HEK293T (cell line): ENCODE data around the gene TCF25.
"Not testable (repeated sequence)": the region's sequence is repeated elsewhere in the genome, so short reads cannot be mapped to it uniquely, and the experiment has no call there.

ENCODE experiments used
- CTCF ChIA-PET: fragments of 350-600 bp; formaldehyde crosslinking; extraction: SDS; loops from one replicate; lab custom pipeline; 2021; ENCODE audit warnings: antibody characterized with exemption, inconsistent platforms; lab: Yijun Ruan, JAX
- POLR2A ChIA-PET: fragments of 350-600 bp; formaldehyde crosslinking; extraction: SDS; loops from one replicate; lab custom pipeline; 2020; ENCODE audit warnings: antibody characterized with exemption, inconsistent platforms; lab: Yijun Ruan, JAX
- DNase-seq: peaks from one replicate; pipeline ENCODE4 v3.0.0; 2012; ENCODE audit warnings: mixed read lengths; ENCODE audit errors: extremely low spot score
- ARNT ChIP-seq: fragments of 450-650 bp; IDR thresholded peaks from 2 replicates; pipeline ENCODE4 v1.6.1; 2017; ENCODE audit warnings: mild to moderate bottlenecking
- BHLHE40 ChIP-seq: fragments of 450-650 bp; IDR thresholded peaks from 2 replicates; pipeline ENCODE4 v1.6.1; 2016; ENCODE audit warnings: mild to moderate bottlenecking, moderate library complexity, borderline replicate concordance
- CTBP1 ChIP-seq: fragments of 450-650 bp; IDR thresholded peaks from 2 replicates; pipeline ENCODE4 v1.6.1; 2016; ENCODE audit warnings: borderline replicate concordance
- ELF4 ChIP-seq: fragments of 450-650 bp; IDR thresholded peaks from 2 replicates; pipeline ENCODE4 v1.6.1; 2017; ENCODE audit warnings: antibody characterized with exemption
- FOXA1 ChIP-seq: fragments of 450-650 bp; IDR thresholded peaks from 2 replicates; pipeline ENCODE4 v1.6.1; 2016; ENCODE audit warnings: mild to moderate bottlenecking
- FOXK2 ChIP-seq: fragments of 450-650 bp; IDR thresholded peaks from 2 replicates; pipeline ENCODE4 v1.6.1; 2016; ENCODE audit warnings: mild to moderate bottlenecking
- FOXM1 ChIP-seq: fragments of 450-650 bp; IDR thresholded peaks from 2 replicates; pipeline ENCODE4 v1.6.1; 2017; ENCODE audit warnings: mild to moderate bottlenecking, borderline replicate concordance
- HDGF ChIP-seq: fragments of 450-650 bp; IDR thresholded peaks from 2 replicates; pipeline ENCODE4 v1.6.1; 2017; ENCODE audit warnings: antibody characterized with exemption, borderline replicate concordance
- L3MBTL2 ChIP-seq: fragments of 450-650 bp; conservative IDR thresholded peaks from 2 replicates; pipeline ENCODE4 v1.6.1; 2016; ENCODE audit warnings: mild to moderate bottlenecking
- LEF1 ChIP-seq: fragments of 450-650 bp; IDR thresholded peaks from 2 replicates; pipeline ENCODE4 v1.6.1; 2017; ENCODE audit warnings: mild to moderate bottlenecking, borderline replicate concordance
- NFRKB ChIP-seq: fragments of 450-650 bp; IDR thresholded peaks from 2 replicates; pipeline ENCODE4 v1.6.1; 2016; ENCODE audit warnings: mild to moderate bottlenecking, moderate library complexity
- SP1 ChIP-seq: fragments of 450-650 bp; IDR thresholded peaks from 2 replicates; pipeline ENCODE4 v1.6.1; 2017
- SUZ12 ChIP-seq: fragments of 450-650 bp; IDR thresholded peaks from 2 replicates; pipeline ENCODE4 v1.6.1; 2016; ENCODE audit warnings: mild to moderate bottlenecking
- TARDBP ChIP-seq: fragments of 450-650 bp; IDR thresholded peaks from 2 replicates; pipeline ENCODE4 v1.6.1; 2016
- ZNF384 ChIP-seq: fragments of 450-650 bp; IDR thresholded peaks from 2 replicates; pipeline ENCODE4 v1.6.1; 2016
- TF ChIP-seq, protein P1 (sequence below): fragments of 450-650 bp; IDR thresholded peaks from 2 replicates; pipeline ENCODE4 v1.6.1; 2016

TCF25 gene

GRCh38 chr16:89912627-89913026, 39.2 kb downstream of the TCF25 start:
- TF ChIP-seq ELF4 (no peak), BHLHE40 (no peak), L3MBTL2 (no peak), LEF1 (no peak), ARNT (no peak)
- TF ChIP-seq, protein P1, sequence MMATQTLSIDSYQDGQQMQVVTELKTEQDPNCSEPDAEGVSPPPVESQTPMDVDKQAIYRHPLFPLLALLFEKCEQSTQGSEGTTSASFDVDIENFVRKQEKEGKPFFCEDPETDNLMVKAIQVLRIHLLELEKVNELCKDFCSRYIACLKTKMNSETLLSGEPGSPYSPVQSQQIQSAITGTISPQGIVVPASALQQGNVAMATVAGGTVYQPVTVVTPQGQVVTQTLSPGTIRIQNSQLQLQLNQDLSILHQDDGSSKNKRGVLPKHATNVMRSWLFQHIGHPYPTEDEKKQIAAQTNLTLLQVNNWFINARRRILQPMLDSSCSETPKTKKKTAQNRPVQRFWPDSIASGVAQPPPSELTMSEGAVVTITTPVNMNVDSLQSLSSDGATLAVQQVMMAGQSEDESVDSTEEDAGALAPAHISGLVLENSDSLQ: no peak
- CTCF ChIA-PET: no interaction called here
- POLR2A ChIA-PET: interaction anchor here (1.0 kb wide), 1 partner anchor 39 kb away, joined by 3 read pairs; the partner anchor contains the start of gene TCF25
- DNase-seq: no peak

DNA sequence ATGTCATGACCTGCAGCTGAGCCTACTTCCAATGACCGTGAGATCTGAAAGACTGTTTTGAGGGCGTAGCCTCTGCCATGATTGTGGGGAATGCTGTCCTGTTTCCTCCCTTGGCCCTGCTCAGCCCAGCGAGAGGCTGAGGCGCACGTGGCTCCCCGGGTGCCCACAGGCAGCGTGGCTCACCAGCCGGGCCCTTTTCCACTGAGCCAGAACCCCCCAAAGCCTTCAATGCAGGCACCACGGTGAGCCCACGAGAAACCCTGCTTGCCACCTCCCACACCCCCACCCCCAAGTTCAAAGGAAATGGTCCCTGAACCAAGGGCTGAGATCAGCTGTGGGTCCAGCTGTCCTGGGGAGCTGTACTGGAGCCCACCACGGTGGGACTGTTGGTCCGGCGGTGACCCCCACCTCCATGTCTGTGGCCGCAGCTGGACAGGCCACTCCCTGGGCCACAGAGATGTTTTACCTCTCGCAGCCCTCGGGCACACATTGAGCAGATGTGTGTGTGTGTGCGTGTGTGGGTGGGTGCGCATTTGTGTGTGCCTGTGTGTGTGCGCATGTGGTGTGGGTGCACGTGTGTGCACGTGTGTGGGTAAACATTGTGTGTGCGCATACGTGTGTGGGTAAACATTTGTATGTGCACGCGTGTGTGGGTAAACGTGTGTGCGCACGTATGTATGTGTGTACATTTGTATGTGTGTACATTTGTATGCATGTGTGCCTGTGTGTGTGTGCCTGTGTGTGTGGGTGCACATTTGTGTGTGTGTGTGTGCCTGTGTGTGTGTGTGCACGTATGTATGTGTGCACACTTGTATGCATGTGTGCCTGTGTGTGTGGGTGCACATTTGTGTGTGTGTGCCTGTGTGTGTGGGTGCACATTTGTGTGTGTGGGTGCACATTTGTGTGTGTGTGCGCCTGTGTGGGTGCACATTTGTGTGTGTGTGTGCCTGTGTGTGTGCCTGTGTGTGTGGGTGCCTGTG, 40.3 kb downstream of the TCF25 start:
- ChIA-PET POLR2A (no interaction called here), CTCF (no interaction called here)
- no peak for DNase-seq
- TF ChIP-seq FOXA1 (no peak), TARDBP (peak; percentile 94), ZNF384 (no peak), ELF4 (no peak)

DNA sequence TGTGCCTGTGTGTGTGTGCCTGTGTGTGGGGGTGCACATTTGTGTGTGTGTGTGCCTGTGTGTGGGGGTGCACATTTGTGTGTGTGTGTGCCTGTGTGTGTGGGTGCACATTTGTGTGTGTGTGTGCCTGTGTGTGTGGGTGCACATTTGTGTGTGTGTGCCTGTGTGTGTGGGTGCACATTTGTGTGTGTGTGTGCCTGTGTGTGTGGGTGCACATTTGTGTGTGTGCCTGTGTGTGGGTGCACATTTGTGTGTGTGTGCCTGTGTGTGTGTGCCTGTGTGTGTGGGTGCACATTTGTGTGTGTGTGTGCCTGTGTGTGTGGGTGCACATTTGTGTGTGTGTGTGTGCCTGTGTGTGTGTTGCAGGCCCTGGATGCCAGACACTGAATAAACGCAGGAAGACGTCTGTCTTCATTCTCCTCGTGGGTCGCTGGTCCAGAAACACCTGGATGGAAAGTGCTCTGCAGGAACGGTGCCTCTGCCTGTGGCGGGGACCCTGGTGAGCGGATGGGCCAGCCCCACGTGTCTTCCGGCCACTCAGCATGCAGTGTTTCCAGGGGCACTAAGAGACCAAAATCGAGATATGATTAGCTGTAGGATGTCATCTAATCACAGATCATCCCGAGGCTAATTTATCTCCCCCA, 41.4 kb downstream of the TCF25 start:
- TF ChIP-seq TARDBP: peak; percentile 83
- POLR2A ChIA-PET, DNase-seq, CTCF ChIA-PET: not testable (repeated sequence)

GRCh38 chr16:89915303-89916232, 42.2 kb downstream of the TCF25 start:
- ChIA-PET POLR2A (no interaction called here), CTCF (interaction anchor here (0.6 kb wide), 1 partner anchor 427 kb away, joined by 3 read pairs; no protein-coding TSS in a partner anchor)
- DNase-seq: no peak
- no peak for TF ChIP-seq BHLHE40
- TF ChIP-seq ARNT: no peak

GRCh38 chr16:89917773-89918452, 44.5 kb downstream of the TCF25 start:
- peak; percentile 50 for DNase-seq
- TF ChIP-seq SUZ12 (no peak), L3MBTL2 (peak; percentile 90)
- CTCF ChIA-PET: interaction anchor here (1.0 kb wide), 2 partner anchors 8 to 212 kb away, joined by 4 read pairs; no protein-coding TSS in a partner anchor
- POLR2A ChIA-PET: interaction anchor here (1.0 to 1.7 kb wide), 5 partner anchors 10 to 103 kb away, joined by 3 to 9 read pairs (median 4); partner anchors contain the start of gene TCF25

- TF ChIP-seq LEF1 (no peak), FOXK2 (no peak), CTBP1 (no peak), ELF4 (no peak), BHLHE40 (no peak), FOXA1 (no peak), TARDBP (no peak), ZNF384 (no peak), SUZ12 (no peak), ARNT (no peak), L3MBTL2 (no peak; the same call in 1 of the 2 replicates), FOXM1 (no peak), SP1 (no peak), NFRKB (no peak), HDGF (no peak)
- TF ChIP-seq, protein P1: no peak
- ChIA-PET CTCF (interaction anchor here (0.8 to 1.0 kb wide), 5 partner anchors 9 to 1112 kb away, joined by 3 to 6 read pairs (median 4); partner anchors contain the start of gene TCF25), POLR2A (interaction anchor here (0.7 to 1.7 kb wide), 6 partner anchors 9 to 102 kb away, joined by 3 to 9 read pairs (median 4); partner anchors contain the start of gene TCF25)
- DNase-seq: peak; percentile 46
These were observed 45.3 kb downstream of the TCF25 start, which contains the start of gene MC1R for GRCh38 chr16:89918453-89919347. MC1R (plus strand) TSS chr16:89918862; CDS start chr16:89919259, 397 bp downstream.
